ENCODE measurements around the gene ERC1.

Gene ERC1

GRCh38 chr12:1527789-1528188 lies 536.8 kb downstream of the ERC1 start:
- DNase-seq, result no peak

- DNase-seq, result no peak
These were observed 537.8 kb downstream of the ERC1 start for GRCh38 chr12:1528791-1529190.

GRCh38 chr12:1529228-1529861 lies 538.3 kb downstream of the ERC1 start:
- DNase-seq, result no peak

- DNase-seq, result no peak
These were observed 539.0 kb downstream of the ERC1 start for GRCh38 chr12:1529862-1530591.

- DNase-seq, result no peak
These were observed 539.6 kb downstream of the ERC1 start for GRCh38 chr12:1530592-1531152.

- no peak for DNase-seq
These were observed 540.2 kb downstream of the ERC1 start for GRCh38 chr12:1531153-1531653.

GRCh38 chr12:1531654-1532374 lies 540.8 kb downstream of the ERC1 start:
- no peak for DNase-seq

- DNase-seq, result no peak
These were observed 541.5 kb downstream of the ERC1 start for GRCh38 chr12:1532375-1533165.

GRCh38 chr12:1533205-1533601 lies 542.2 kb downstream of the ERC1 start:
- no peak for DNase-seq

GRCh38 chr12:1533602-1534304 lies 542.7 kb downstream of the ERC1 start:
- no peak for DNase-seq

GRCh38 chr12:1534748-1535147 lies 543.7 kb downstream of the ERC1 start:
- no peak for DNase-seq

- no peak for DNase-seq
These were observed 545.8 kb downstream of the ERC1 start for GRCh38 chr12:1536817-1537216.

GRCh38 chr12:1539135-1539534 lies 548.1 kb downstream of the ERC1 start:
- DNase-seq, result no peak

- no peak for DNase-seq
These were observed 549.7 kb downstream of the ERC1 start for GRCh38 chr12:1540690-1541089.

GRCh38 chr12:1542599-1542998 lies 551.6 kb downstream of the ERC1 start:
- DNase-seq, result no peak

- no peak for DNase-seq
These were observed 554.1 kb downstream of the ERC1 start for GRCh38 chr12:1544996-1545700.
